ENCODE results near the gene SPEG.

Gene SPEG

DNA sequence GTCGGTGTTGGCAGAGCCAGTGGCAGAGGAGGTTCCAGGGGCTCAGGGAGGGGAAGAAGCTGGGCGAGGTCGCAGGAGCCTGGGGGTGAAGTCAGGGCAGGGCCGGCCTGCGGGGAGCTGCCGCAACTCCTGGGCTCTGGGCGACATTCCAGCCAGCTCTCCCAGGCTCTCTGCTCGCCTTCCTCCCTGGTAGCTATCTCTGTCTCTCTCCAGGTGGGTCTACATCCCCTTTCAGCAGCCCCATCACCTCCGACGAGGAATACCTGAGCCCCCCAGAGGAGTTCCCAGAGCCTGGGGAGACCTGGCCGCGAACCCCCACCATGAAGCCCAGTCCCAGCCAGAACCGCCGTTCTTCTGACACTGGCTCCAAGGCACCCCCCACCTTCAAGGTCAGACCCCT lies 27.0 kb downstream of the SPEG start:
- DNase-seq (ENCODE audit: low read depth): no peak

- no peak for DNase-seq (ENCODE audit: low read depth)
Observed at GRCh38 chr2:219462349-219462748, 27.7 kb downstream of the SPEG start.

- no peak for DNase-seq (ENCODE audit: low read depth)
Observed at GRCh38 chr2:219464286-219465032, 29.8 kb downstream of the SPEG start.

DNA sequence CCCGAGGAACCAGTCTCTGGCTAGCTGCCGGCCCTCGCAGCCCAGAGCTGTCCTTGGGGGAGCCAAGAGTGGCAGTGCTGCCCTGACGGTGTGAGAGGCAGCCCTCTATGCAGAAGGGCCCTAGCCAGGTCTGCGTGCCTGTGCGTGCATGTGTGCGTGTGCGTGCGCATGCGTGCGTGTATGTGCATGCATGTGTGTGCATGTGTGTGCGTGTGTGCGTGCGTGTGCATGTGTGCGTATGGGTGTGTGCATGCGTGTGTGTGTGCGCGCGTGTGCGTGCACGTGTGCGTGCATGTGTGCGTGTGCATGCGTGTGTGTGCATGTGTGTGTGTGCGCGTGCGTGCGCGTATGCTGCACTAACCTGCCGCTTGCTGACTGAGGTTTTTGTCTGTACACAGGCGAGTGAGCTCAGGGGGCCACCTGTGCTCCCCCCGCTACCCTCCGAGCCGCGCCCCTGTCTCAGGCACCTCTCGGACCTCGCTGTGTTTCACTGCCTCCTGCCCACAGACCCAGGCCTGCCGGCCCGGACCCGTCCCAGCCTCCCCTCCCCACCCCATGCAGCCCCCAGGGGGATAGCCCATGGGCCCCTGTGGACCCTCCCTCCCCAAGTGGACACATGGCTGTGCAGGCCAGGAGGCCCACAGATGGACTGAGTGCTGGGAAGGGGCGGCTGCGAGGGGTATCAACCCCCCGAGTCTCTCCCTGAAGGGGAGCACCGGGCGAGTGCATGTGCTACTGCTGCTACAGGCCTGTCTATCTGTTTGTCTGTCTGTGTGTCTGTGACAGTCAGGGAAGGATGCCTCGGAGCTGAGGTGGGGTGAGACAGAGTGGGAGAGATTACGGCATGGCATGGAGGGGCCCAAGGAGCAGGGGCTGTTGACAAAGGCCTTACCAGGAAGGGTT lies 31.3 kb downstream of the SPEG start:
- no peak for DNase-seq (ENCODE audit: low read depth)

GRCh38 chr2:219466816-219467735 lies 32.4 kb downstream of the SPEG start:
- DNase-seq (ENCODE audit: low read depth): no peak

DNA sequence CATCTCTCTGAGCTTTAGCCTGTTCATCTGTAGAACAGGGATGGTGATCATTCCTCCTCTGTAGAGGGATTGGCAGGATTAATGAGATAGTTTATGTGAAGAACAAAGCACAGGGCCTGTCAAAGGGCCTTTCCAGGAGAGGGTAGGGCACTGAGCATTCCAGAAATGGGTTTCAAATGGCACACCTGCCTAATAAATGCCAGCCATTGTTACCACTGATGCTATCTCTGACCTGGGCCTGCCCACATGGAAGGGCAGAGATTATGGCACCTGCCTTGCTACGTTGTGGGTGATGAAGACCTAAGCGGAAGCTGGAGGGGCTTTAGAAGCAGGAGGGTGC lies 33.1 kb downstream of the SPEG start:
- no peak for DNase-seq (ENCODE audit: low read depth)

DNA sequence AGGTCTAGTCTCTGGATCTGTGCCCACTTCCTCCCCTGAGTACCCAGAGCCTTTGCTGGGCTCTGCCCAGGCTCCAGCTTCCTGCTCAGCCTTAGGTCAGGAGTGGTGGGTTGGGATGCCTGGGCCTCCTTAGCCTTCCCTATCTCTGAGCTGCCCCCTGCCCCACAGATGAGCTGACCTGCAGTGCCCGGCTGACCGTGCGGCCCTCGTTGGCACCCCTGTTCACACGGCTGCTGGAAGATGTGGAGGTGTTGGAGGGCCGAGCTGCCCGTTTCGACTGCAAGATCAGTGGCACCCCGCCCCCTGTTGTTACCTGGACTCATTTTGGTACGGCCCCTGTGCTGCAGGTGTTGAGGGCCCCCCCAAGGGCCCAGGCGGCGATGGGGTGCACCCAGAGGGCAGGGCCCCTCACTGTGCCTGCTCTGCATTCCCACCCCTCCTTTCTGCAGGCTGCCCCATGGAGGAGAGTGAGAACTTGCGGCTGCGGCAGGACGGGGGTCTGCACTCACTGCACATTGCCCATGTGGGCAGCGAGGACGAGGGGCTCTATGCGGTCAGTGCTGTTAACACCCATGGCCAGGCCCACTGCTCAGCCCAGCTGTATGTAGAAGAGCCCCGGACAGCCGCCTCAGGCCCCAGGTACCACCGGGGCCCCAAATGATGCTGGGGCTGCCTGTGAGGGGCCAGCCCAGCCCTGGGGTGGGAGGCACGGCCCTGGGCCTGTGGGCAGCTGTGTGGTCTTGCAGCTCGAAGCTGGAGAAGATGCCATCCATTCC lies 34.0 kb downstream of the SPEG start:
- DNase-seq (ENCODE audit: low read depth): no peak

GRCh38 chr2:219469186-219469724 lies 34.6 kb downstream of the SPEG start:
- peak; percentile 90 for DNase-seq (ENCODE audit: low read depth)

DNA sequence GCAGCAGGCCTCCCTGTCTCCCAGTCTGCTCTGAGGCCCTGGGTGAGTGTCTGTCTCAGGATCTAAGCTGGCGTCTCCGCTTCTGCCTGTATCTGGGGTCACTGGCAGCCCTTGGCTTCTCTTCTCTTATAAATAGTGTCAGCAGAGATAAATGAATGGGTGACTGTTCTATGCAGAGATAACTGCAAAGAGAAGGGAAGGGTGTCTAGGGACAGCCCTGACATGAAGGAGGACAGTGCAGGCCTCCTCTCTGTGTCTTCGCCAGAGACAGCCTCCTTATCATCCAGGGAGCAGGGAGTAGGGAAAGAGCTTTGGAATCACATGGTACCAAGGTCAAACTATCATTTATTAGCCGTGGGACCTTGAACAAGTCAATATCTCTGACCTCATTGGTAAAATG lies 35.8 kb downstream of the SPEG start:
- DNase-seq (ENCODE audit: low read depth): no peak

GRCh38 chr2:219471476-219472371 lies 37.1 kb downstream of the SPEG start:
- DNase-seq (ENCODE audit: low read depth): no peak

DNA sequence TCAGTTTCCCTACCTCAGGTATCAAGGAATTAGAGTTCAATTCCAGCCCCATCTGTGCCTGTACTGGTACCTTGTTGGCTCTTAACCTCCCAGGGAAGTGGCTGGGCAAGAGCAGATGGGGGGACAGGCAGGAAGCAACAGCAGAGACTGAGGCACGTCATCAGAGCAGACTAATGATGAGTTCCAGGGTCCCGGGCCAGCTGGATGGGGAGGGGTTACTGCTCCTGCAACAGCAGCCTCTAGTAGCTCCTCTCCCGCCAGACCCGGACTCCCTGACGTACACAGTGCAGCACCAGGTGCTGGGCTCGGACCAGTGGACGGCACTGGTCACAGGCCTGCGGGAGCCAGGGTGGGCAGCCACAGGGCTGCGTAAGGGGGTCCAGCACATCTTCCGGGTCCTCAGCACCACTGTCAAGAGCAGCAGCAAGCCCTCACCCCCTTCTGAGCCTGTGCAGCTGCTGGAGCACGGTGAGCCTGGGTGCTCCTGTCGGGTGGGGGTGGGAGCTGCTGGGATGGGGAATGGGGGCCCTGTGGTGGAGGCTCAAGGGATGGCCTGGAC lies 38.1 kb downstream of the SPEG start:
- no peak for DNase-seq (ENCODE audit: low read depth)

DNA sequence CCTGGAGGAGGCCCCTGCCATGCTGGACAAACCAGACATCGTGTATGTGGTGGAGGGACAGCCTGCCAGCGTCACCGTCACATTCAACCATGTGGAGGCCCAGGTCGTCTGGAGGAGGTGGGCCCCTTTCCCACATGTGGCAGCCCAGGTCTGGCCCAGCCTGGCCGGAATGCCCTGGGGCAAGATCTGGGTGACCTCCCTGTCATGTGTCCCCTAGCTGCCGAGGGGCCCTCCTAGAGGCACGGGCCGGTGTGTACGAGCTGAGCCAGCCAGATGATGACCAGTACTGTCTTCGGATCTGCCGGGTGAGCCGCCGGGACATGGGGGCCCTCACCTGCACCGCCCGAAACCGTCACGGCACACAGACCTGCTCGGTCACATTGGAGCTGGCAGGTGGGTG lies 38.9 kb downstream of the SPEG start:
- DNase-seq (ENCODE audit: low read depth): no peak

GRCh38 chr2:219474285-219475060 lies 39.8 kb downstream of the SPEG start:
- no peak for DNase-seq (ENCODE audit: low read depth)

DNA sequence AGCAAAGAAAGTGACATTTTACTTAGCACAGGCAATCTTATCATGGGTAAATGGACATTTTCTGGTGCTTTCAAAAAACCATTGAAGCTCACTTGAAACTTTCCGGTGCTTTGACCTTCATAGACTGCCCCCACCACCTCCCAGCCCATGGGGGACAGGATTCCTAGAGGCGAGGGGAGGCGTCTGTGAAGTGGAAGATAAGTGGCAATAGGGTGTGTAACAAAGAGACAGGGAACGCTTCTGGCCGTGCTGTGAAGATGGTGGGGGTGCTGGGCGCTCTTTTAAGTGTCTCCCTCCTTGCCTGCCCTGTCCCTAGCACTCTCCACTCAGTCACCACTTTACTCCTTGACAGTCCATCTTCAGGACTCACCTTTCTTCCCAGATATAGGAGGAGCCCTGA lies 40.6 kb downstream of the SPEG start:
- DNase-seq (ENCODE audit: low read depth): no peak

DNA sequence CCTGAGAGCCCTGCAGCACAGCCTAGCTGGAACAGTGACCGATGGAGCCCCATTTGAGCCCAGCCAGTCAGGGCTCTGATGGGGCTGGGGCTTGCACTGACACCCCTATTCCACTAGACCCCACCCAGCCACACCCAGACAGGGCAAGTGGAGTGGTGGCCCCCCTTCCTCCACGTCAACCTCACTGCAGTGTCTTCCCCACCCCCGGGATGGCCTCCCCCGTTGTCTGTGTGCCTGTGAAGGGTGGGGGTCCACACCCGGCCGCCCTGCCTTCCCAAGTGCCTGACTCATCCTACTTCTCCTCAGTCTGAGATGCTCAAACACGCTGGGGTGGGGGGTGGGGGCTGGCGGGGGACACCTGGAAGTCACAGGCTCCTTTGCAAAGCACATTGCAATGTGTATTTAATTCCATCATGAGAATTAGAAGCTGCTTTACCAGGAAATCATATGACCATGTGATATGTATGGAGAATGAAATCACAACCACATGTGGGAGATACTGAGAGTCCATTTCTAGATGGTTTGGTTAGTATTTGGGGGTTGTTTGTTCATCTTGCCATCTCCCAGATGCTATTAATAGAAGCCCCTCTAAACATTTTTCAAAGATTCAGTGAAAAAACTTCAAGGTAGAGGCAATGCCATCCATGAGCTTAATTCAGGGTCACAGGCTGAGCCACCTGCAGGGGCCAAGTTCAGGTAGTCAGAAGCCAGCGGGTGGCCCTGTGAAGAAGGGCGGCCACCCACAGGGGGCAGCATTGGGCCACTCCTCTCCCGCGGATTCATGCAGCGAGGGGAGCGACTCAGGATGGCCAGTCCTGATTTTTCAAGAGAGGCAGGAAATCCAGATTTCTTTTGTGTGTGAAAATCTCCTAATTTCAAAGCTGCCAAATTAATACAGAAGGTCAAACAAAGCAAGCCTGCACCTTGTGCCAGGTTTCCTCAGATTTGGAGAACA lies 41.3 kb downstream of the SPEG start:
- peak; percentile 61 for DNase-seq (ENCODE audit: low read depth)

- DNase-seq (ENCODE audit: low read depth): no peak
Observed at GRCh38 chr2:219476652-219477151, 42.1 kb downstream of the SPEG start.

DNA sequence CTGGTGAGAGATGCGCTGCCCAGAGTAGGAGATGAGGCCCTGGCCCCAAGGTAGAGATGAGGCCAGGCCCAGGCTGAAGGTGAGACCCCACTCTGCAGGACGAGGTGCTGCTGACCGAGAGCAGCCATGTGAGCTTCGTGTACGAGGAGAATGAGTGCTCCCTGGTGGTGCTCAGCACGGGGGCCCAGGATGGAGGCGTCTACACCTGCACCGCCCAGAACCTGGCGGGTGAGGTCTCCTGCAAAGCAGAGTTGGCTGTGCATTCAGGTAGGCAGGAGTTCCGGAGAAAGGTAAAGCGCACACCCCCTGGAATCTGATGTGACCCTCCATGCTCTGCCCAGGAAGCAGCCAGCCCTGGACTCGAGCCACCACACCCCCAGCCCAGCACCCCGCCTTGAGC lies 42.5 kb downstream of the SPEG start:
- no peak for DNase-seq (ENCODE audit: low read depth)

DNA sequence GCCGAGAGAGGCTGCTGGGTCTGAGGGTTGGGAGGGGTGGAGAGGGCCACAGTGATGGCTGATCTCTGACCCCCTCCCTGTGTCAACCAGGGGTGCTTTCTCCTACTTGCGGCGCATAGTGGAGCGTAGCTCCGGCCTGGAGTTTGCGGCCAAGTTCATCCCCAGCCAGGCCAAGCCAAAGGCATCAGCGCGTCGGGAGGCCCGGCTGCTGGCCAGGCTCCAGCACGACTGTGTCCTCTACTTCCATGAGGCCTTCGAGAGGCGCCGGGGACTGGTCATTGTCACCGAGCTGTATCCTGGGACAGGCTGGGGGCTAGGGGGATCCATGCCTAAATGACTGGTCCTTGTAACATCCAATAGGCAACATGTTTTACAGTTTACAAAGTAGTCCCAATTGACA lies 43.2 kb downstream of the SPEG start:
- no peak for DNase-seq (ENCODE audit: low read depth)
